ENCODE data around the gene ANO6. TPM values are rescaled to one million over a fixed set of nuclear protein-coding genes. Genes with fewer than 3 reads are reported as not detected.

The ANO6 gene
- total RNA-seq, 1 experiment from 2014 or later, result 59.3 TPM

DNA sequence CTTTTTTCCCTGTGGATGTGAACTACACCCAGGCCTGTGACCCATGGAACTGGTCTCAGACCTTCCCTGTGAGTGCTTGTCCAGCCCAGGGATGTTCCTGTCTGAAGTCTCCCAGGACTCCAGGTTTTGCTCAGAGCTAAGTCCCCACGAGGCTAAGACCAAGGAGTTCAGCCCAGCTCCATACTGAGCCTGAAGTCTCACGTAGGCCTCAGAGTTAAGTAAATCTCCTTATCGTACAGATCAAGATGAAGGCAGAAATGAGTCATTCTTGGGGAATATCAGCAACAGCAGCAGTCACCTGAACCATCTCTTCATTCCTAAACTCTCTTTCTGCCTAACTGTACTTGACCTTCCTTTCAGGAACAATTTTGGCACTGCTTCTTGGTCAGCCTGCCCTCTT lies 139.8 kb downstream of the ANO6 start:
- H3K9me3 ChIP-seq (ENCODE audit: low read depth, low read length, poor library complexity, severe bottlenecking), result no peaks in the 10 kb centered on the region
- TF ChIP-seq EZH2 (IDR thresholded peaks at IDR 0.05; ENCODE audit: borderline replicate concordance, low read depth, low read length, poor library complexity, severe bottlenecking), result no peak
- TF ChIP-seq, protein P1, sequence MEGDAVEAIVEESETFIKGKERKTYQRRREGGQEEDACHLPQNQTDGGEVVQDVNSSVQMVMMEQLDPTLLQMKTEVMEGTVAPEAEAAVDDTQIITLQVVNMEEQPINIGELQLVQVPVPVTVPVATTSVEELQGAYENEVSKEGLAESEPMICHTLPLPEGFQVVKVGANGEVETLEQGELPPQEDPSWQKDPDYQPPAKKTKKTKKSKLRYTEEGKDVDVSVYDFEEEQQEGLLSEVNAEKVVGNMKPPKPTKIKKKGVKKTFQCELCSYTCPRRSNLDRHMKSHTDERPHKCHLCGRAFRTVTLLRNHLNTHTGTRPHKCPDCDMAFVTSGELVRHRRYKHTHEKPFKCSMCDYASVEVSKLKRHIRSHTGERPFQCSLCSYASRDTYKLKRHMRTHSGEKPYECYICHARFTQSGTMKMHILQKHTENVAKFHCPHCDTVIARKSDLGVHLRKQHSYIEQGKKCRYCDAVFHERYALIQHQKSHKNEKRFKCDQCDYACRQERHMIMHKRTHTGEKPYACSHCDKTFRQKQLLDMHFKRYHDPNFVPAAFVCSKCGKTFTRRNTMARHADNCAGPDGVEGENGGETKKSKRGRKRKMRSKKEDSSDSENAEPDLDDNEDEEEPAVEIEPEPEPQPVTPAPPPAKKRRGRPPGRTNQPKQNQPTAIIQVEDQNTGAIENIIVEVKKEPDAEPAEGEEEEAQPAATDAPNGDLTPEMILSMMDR (conservative IDR thresholded peaks at IDR 0.05; ENCODE audit: low read depth, low read length), result no peak
- intact Hi-C loops (cut with micrococcal nuclease; ENCODE audit: unreplicated experiment), result no loop called here
- peaks cover 10% of the 10 kb centered on the region for H3K4me1 ChIP-seq (ENCODE audit: insufficient read depth, low read length, poor library complexity, severe bottlenecking)
- no TSS peak for BruUV-seq (replicated peaks)
- no peak for DNase-seq (ENCODE audit: low spot score)
- POLR2A ChIA-PET (ENCODE audit: low non-redundant PET), result no interaction called here
- no peak overlapping the region for H3K27ac ChIP-seq (ENCODE audit: low read depth, low read length, poor library complexity, severe bottlenecking)
- CTCF ChIA-PET, result no interaction called here
- no peak overlapping the region for H3K4me3 ChIP-seq (ENCODE audit: low read depth, low read length, poor library complexity, severe bottlenecking)
- H3K36me3 ChIP-seq (ENCODE audit: insufficient read depth, low read length, poor library complexity, severe bottlenecking), result peaks cover 18% of the 10 kb centered on the region
- H3K27me3 ChIP-seq (replicated peaks; ENCODE audit: insufficient read depth, low read depth, low read length, poor library complexity), result no peaks in the 10 kb centered on the region

DNA sequence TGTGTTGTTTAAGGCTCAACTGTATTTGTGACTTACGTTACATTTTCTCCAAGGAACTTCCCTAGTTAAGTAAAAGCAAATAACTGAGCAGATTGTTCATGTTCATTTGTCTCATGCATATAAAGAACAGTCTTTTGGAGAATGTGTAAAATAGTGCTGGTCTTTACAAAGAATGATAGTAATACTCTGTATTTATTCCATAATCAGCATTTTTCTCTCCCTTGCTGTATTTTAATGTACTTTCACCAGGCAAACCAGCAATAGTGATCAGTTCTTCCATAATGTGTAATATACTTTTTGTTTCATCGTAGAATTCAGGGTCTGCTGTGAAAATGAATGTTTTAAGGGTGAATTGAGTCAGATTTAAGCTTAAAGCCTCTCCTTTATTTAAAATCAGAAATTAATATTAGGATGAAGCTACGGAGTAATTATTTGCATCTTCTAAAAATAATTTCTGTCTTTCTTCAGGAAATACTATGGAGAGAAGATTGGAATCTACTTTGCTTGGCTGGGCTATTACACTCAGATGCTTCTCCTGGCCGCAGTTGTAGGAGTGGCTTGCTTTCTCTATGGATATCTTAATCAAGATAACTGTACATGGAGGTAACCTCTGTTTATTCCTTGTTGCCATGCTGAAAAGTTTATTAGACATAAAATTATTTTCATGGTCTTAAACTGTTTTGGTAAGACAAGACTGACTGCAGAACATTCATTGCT lies 141.1 kb downstream of the ANO6 start:
- no peak overlapping the region for H3K27ac ChIP-seq (ENCODE audit: low read depth, low read length, poor library complexity, severe bottlenecking)
- DNase-seq (ENCODE audit: low spot score), result no peak
- H3K9me3 ChIP-seq (ENCODE audit: low read depth, low read length, poor library complexity, severe bottlenecking), result peaks cover 3% of the 10 kb centered on the region
- no peak overlapping the region for H3K4me3 ChIP-seq (ENCODE audit: low read depth, low read length, poor library complexity, severe bottlenecking)
- peaks cover 10% of the 10 kb centered on the region for H3K4me1 ChIP-seq (ENCODE audit: insufficient read depth, low read length, poor library complexity, severe bottlenecking)
- no peaks in the 10 kb centered on the region for H3K27me3 ChIP-seq (replicated peaks; ENCODE audit: insufficient read depth, low read depth, low read length, poor library complexity)
- no TSS peak for BruUV-seq (replicated peaks)
- intact Hi-C loops (cut with micrococcal nuclease; ENCODE audit: unreplicated experiment), result no loop called here
- H3K36me3 ChIP-seq (ENCODE audit: insufficient read depth, low read length, poor library complexity, severe bottlenecking), result peaks cover 15% of the 10 kb centered on the region
- ChIA-PET CTCF (no interaction called here), POLR2A (ENCODE audit: low non-redundant PET) (no interaction called here)
- TF ChIP-seq EZH2 (IDR thresholded peaks at IDR 0.05; ENCODE audit: borderline replicate concordance, low read depth, low read length, poor library complexity, severe bottlenecking), result no peak
- TF ChIP-seq, protein P1 (conservative IDR thresholded peaks at IDR 0.05; ENCODE audit: low read depth, low read length), result no peak

- Histone ChIP-seq H3K36me3 (ENCODE audit: insufficient read depth, low read length, poor library complexity, severe bottlenecking) (peaks cover 15% of the 10 kb centered on the region), H3K4me1 (ENCODE audit: insufficient read depth, low read length, poor library complexity, severe bottlenecking) (peaks cover 10% of the 10 kb centered on the region), H3K27ac (ENCODE audit: low read depth, low read length, poor library complexity, severe bottlenecking) (no peak overlapping the region), H3K9me3 (ENCODE audit: low read depth, low read length, poor library complexity, severe bottlenecking) (peaks cover 11% of the 10 kb centered on the region), H3K27me3 (replicated peaks; ENCODE audit: insufficient read depth, low read depth, low read length, poor library complexity) (no peaks in the 10 kb centered on the region), H3K4me3 (ENCODE audit: low read depth, low read length, poor library complexity, severe bottlenecking) (no peak overlapping the region)
- CTCF ChIA-PET, result no interaction called here
- TF ChIP-seq, protein P1 (conservative IDR thresholded peaks at IDR 0.05; ENCODE audit: low read depth, low read length), result no peak
- TF ChIP-seq EZH2 (IDR thresholded peaks at IDR 0.05; ENCODE audit: borderline replicate concordance, low read depth, low read length, poor library complexity, severe bottlenecking), result no peak
- intact Hi-C loops (cut with micrococcal nuclease; ENCODE audit: unreplicated experiment), result no loop called here
- no TSS peak for BruUV-seq (replicated peaks)
- DNase-seq (ENCODE audit: low spot score), result no peak
- POLR2A ChIA-PET (ENCODE audit: low non-redundant PET), result no interaction called here
Observed at GRCh38 chr12:45357539-45358417, 141.9 kb downstream of the ANO6 start.
